ENCODE results near the gene DOCK8. TPM values are rescaled to one million over a fixed set of nuclear protein-coding genes. Genes with fewer than 3 reads are reported as not detected.

DOCK8 gene
- total RNA-seq, 1 experiment from 2014 or later, result 1.4 TPM

DNA sequence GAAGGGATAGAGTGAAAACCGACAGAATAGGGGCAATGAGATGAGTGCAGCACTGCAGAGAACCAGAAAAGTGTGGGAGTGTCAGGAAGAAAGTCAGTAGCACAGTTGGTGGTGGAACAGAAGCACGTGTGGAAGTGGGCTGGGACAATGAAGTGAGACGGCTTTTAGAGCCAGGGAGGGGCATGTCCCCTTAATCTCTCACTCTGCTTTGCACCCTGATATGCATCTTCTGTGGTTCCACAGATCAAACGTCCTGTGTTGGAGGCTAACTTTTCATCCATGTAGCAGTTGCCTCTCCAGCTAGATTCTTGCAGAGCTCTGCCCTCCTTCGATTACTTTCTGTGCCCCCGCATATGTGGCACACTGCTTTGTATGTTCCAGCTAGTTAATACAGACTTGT is 163.6 kb downstream of the DOCK8 start:
- Mint-ChIP-seq H3K36me3 (ENCODE audit: insufficient read depth in 1 of 3, low read depth in 3 of 3) (no peaks in the 10 kb centered on the region), H3K27ac (no peak overlapping the region), H3K9me3 (no peaks in the 10 kb centered on the region), H3K4me1 (no peaks in the 10 kb centered on the region), H3K4me3 (no peak overlapping the region), H3K27me3 (ENCODE audit: low read depth) (peaks cover 4% of the 10 kb centered on the region; the same call in 1 of the 2 replicates)
- Histone ChIP-seq H3K14ac (ENCODE audit: insufficient read depth, low read length) (no peak overlapping the region; the same call in 1 of the 2 replicates), H2BK20ac (ENCODE audit: low read depth, low read length, poor library complexity, severe bottlenecking) (no peak overlapping the region), H2BK12ac (ENCODE audit: insufficient read length, low read depth, low read length) (no peak overlapping the region), H3K27me3 (ENCODE audit: insufficient read depth, low read length) (no peaks in the 10 kb centered on the region), H2BK5ac (ENCODE audit: insufficient read length, low read length) (no peak overlapping the region), H2AK5ac (ENCODE audit: insufficient read length, low read length) (no peak overlapping the region), H3K18ac (ENCODE audit: insufficient read length, low read depth, low read length) (no peak overlapping the region), H3K9me3 (ENCODE audit: control insufficient read depth, low read depth, low read length) (no peaks in the 10 kb centered on the region), H3K56ac (ENCODE audit: insufficient read length, low read depth, low read length) (no peak overlapping the region), H2BK120ac (ENCODE audit: low read depth, low read length, poor library complexity, severe bottlenecking) (no peak overlapping the region), H3K23me2 (ENCODE audit: insufficient read length, low read depth, low read length, poor library complexity, severe bottlenecking) (no peaks in the 10 kb centered on the region), H4K8ac (replicated peaks; ENCODE audit: insufficient read length, low read depth, low read length) (no peak overlapping the region), H2BK15ac (ENCODE audit: low read depth, low read length) (no peak overlapping the region), H3K79me1 (ENCODE audit: insufficient read depth, low read depth, low read length, poor library complexity, severe bottlenecking) (no peaks in the 10 kb centered on the region), H4K91ac (ENCODE audit: insufficient read length, low read depth, low read length) (no peak overlapping the region), H3K27ac (ENCODE audit: insufficient read length, low read depth, low read length) (no peak overlapping the region), H3K4me2 (ENCODE audit: insufficient read depth, insufficient read length, low read length) (no peak overlapping the region), H3K4ac (ENCODE audit: low read depth, low read length) (no peak overlapping the region), H3K4me1 (ENCODE audit: insufficient read depth, low read length) (no peaks in the 10 kb centered on the region), H3K23ac (ENCODE audit: insufficient read length, low read depth, low read length) (no peak overlapping the region), H2AFZ (ENCODE audit: low read length) (no peak overlapping the region), H3T11ph (ENCODE audit: low read length) (no peak overlapping the region), H4K20me1 (ENCODE audit: control insufficient read depth, insufficient read depth, insufficient read length) (no peaks in the 10 kb centered on the region), H3K79me2 (ENCODE audit: insufficient read depth, low read length) (no peaks in the 10 kb centered on the region), H4K5ac (ENCODE audit: insufficient read length, low read depth, low read length) (no peak overlapping the region), H3K9ac (ENCODE audit: extremely low read depth, insufficient read length, low read length) (no peak overlapping the region)
- no peak for DNase-seq
- WGBS (ENCODE audit: extremely low coverage, insufficient read length, low lambda C conversion rate), result no CpG with 5 or more reads among the region's 6 CpGs
- TF ChIP-seq, protein P1, sequence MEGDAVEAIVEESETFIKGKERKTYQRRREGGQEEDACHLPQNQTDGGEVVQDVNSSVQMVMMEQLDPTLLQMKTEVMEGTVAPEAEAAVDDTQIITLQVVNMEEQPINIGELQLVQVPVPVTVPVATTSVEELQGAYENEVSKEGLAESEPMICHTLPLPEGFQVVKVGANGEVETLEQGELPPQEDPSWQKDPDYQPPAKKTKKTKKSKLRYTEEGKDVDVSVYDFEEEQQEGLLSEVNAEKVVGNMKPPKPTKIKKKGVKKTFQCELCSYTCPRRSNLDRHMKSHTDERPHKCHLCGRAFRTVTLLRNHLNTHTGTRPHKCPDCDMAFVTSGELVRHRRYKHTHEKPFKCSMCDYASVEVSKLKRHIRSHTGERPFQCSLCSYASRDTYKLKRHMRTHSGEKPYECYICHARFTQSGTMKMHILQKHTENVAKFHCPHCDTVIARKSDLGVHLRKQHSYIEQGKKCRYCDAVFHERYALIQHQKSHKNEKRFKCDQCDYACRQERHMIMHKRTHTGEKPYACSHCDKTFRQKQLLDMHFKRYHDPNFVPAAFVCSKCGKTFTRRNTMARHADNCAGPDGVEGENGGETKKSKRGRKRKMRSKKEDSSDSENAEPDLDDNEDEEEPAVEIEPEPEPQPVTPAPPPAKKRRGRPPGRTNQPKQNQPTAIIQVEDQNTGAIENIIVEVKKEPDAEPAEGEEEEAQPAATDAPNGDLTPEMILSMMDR (conservative IDR thresholded peaks at IDR 0.05), result no peak
